DND-41 (cell line): ENCODE measurements around the gene ENTR1.

Experiments used
- CTCF ChIP-seq: IDR thresholded peaks from 2 replicates; pipeline ENCODE4 v1.5.1; 2012; ENCODE audit warnings: borderline replicate concordance, low read length, moderate library complexity, mild to moderate bottlenecking; ENCODE audit not compliant: poor library complexity, severe bottlenecking; ENCODE audit errors: extremely low read depth
- EZH2 ChIP-seq: IDR thresholded peaks from 3 replicates; pipeline ENCODE4 v1.6.1; 2012; ENCODE audit warnings: borderline replicate concordance, low read depth, mild to moderate bottlenecking, moderate library complexity, low read length, inconsistent platforms; ENCODE audit not compliant: severe bottlenecking

DNA sequence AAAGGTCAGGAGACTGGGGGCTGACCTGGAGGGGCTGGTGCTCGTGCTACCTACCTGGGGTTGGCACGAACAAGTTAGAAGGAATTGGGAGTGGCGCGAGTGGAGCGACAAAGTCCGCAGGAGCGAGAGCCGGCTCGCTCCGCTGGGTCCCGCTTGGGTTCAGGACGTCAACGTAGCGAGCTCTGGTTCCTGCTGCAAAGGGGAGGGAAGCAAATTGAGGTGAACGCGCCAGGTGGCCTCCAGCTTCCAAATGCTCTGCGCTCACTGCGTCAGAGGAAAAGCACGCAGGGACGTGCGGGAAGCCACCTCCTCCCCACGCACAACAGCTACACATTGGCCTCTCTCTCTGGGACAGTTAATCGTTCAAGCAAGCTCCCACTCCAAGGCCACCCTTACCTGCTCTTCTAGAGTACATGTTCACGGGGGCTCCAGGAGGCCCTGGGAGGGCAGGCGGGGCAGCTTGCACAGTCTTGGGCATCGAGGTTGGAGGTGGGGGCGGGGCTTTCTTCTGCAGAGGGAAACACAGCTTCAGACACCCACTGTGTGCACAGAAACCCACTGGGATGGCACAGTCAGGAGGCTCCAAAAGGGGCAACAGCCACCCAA is 36.9 kb upstream of the ENTR1 start:
- TF ChIP-seq CTCF (no peak), EZH2 (no peak)
